GM21367 (cell line): ENCODE measurements around the gene NKAIN2.

ENCODE experiments used
- ATAC-seq: cut with Tn5 transposase; IDR thresholded peaks from one replicate; pipeline ENCODE4 v1.9.1; 2021; ENCODE audit not compliant: unreplicated experiment

The NKAIN2 gene

DNA sequence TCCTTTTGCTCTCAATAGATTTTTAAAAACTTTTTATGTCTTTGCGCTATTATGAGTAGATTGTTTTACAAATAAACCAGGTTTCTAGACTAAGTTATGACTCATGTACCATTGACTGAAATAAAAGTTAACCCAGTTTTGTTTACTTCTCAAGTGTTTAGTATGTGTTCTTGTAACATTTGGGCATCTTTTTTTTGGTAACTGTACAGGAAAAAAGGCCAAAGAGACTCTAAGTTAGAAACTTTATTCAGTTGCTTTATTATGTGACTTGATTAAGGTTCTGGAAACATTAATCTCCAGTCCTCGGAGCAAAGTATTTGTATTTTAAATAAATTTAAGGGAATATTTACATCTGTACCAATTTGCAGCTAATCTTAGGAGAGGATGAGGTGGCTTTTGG, 2.9 kb downstream of the NKAIN2 start:
- ATAC-seq = no peak

DNA sequence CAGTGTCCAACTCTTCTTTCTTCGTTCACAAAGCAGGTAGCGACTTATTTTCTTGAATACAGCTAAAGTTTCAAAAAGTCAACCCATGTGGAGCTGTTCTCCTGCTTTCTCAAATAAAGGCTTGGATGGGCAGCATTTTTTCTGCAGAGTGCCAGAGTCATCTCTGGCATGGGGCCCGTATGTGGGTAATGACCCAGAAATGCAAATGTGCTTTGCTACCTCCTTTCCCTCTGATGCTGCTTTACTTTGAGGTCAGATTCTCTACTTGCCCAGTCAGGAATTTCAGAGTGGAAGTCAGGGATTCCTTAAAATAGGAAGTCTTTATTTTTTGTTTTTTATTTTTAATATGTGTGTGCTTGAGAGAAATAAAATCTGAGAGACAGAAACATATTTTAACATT, 4.9 kb downstream of the NKAIN2 start:
- no peak for ATAC-seq

DNA sequence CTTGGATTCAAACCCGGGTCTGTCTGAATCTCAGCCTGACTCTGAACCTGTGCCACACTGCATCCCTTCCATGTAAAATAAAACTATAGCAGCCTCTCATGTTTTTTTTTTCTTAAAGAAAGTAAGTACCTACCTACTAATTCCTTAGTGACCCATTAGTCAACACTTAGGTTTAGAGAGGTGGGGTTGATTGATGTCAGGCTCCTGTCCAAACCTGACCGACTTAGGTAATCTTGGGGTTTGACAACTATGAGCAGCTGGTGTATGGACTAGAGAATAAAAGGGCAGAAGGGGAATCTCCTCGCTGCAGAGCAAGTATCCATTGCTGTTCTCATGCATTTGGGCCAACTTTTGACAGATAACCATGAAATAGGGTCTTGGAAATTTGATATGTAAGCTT, 6.5 kb downstream of the NKAIN2 start:
- no peak for ATAC-seq

DNA sequence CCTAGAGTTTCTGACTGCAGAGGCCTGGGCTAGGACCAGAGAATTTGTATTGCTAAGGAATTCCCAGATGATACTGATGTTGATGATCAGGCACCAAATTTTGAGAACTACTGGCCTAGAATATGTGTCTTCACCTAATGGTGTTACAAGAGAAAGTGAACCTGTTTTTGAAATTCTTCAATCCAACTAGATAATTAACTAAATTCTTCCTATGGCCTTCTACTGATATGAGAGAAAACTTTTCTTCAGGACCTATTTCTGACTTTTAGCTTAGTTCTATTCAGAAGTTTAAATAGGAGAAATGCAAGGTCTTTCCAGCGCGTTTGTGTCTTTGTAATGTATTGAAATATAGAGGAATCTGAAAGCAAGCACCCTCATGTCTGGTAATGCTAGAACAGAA, 7.3 kb downstream of the NKAIN2 start:
- ATAC-seq = no peak

DNA sequence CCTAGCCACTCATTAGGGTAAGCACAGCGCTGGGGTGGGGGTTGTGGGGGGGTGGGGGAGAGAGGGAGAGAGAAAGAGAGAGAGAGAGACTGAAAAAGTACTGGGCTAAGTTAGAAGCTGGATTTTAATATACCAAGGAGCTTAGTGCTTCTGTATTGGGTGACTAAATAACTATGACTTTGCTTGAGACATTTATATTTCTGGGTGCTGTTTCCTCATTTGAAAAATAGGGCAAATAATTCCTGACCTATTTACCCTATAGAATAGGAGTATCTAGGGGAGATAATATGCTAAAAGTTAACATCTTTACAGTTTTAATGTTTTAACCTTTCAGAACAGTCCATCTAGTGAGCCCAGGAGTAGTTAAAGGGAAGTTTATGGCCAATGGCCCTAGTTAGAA, 7.7 kb downstream of the NKAIN2 start:
- ATAC-seq = no peak

DNA sequence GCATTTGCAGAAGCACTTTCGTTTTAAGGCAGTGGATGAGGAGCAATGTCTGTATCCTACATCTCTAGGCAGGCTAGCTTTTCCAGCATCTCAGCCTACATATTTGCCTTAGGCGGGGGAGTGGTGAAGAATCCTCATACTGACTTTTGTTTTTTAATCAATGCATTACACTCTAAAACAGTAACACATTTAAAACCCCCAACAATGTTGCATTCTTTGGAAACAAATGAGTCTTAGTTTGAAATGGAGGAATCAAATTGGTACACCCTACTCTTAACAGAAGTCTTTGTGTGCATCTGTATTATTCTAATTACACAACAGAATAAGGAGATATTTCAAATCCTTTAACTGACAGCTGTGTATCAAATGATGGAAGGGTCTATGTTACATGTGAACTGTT, 9.0 kb downstream of the NKAIN2 start:
- no peak for ATAC-seq

DNA sequence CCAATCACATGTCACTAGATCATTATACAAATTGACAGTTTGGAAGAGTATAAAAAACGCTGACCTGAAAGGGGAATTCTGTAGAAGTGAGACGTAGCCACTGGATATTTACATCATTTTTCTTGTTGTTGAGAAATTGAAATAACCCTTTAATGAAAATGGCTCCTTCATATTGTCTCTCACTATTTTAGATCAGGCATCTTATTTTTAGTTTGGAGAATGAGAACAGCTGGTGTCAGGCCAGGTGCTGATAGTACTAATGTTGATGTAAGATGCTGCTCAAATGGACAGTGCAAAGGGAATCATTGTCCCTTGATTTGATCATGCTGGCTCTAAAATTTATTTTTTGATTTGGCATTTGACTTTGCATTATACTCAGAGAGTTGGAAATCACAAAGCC, 17.4 kb downstream of the NKAIN2 start:
- ATAC-seq = no peak

DNA sequence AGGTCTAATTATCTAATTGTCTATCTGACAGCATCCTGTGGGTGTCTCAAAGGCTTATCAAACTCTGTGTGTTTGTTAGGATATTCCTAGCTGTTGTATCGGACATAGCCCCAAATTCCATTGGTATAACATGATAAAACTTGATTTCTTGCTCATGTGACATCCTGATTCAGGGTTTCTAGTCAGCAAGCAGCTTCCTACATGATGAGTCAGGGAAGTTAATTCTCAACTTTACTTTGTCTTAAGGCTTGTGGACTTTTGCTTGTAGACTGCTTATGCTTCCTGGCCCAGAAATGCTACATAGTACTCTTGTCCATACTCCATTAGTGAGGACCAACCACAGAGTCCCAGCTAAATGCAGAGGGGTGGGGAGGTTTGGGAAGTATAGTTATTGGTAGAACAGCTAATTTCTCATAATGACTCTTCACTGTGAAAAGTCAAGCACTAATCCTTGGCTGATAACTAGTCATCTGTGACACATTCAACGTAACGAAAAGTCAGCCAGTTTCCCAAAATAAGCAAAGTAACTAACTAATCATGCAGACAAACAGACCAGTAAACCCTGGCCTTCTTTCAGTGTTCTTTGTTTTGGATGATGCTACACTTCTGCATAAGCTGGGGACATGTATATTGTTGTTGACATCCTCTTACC, 25.8 kb downstream of the NKAIN2 start:
- no peak for ATAC-seq

DNA sequence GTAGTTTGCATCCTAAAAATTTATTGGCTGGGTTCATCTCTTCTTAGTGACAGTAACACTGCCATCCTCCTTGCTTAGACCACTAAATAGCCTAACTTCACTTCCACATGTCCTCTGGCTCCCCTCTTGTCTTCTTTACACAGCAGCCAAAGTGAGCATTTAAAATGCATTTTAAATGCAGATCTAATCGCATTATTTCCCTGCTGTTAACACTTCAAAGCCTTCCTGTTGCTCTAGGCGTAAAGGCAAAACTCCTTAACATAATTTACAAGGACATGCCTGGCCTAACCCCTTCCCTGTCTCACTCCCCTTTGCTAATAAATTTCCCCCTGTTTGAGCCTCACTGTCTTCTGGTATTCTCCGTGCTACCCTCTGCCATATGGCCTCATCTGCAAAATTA, 26.5 kb downstream of the NKAIN2 start:
- ATAC-seq = no peak

DNA sequence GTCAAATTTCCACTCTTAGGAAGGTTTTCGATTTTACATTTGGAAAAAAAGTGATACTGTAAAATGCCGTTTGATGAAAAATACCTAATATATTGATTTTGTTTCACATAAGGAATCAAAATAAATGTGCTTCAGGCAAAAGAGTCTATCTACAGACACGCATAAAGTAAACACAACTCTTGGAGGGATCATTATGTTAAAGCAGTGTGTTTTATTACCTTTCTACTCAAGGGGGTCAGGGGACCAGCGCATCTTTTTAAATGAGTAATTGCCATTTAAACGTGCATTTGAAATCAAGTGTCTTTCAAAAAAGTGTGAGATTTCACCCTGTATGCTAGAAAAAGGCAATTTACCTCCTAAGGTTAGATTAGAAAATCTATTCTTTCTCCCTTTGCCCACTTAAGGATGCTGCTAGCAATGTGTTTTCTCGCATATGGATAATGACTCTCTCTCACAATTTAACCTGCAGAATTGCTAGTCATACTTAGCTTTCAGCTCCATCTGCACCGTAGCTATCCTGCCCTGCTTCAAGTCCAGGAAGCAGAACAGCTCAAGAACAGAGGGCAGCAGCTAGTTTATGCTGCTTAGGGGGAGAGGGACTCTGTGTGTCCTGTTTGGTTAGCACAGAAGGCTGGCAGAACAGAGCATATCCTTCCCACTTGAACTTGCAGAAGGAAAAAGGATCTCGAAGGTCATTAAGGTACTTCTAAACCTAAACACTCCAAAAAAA, 35.0 kb downstream of the NKAIN2 start:
- ATAC-seq = no peak

DNA sequence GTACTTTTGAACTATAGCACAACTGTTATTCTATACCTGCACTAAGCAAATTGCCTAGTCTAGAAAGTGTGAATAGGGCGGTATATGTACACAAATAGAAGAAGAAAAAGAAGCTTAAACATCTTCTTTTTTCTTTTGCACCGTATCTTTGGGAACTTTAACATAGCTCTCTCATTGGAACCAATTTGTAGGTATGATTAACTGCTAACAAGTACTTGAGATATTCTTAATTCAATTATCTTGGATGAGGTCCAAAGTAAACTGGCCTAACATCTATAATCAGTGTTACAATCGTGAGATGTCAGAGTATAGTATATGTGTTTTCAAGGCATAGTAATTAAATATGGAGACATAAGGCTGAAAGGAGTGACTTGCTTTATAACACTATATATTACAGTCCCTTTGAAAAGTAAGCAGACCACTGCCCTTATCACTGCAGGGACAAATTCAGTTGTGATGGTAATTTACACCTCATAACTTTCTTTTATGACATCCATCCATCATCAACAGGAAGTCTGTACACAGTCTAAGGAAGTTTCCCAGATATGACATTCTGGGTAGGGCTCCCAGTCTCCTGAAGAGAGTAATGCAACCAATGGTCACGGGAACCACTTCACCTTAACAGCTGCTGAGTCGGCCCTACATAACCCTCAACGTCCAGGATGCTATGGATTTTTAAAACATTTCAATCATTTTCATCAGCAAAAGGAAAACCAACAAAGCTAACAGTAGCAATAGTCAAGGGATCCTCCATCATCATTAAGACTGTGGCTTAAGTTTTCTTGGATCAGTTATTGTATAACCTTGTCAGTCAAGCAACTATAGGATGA, 37.6 kb downstream of the NKAIN2 start:
- ATAC-seq = no peak

DNA sequence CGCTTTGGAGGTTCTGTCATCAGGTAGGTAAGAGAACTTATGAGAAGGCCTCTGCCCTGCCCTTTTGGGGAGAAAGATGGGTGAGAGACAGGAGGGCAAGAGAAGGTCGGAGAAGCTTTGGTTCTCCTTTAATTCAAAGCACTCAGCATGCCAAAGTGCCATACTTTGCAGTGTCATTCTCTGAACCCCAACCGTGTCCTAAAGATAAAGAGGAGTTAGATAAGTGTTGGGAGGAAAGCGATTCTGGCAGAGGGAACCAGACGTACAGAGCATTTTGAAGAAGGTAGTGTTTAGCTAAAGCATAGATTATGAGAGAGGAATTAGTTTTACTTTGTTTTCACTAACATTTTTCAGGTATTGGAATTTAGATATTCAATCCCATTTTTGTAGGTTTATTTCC, 40.3 kb downstream of the NKAIN2 start:
- ATAC-seq = no peak

DNA sequence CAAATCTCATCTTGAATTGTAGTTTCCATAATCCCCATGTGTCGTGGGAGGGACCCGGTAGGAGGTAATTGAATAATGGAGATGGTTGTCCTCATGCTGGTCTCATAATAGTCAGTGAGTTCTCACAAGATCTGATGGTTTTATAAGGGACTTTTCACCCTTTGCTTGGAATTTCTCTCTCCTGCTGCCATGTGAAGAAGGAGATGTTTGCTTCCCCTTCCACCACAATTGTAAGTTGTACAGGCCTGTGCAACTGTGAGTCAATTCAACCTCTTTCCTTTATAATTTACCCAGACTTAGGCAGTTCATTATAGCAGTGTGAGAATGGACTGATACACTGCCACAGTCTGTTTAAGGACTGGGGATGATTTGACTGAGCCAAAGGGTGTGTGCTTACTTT, 44.7 kb downstream of the NKAIN2 start:
- no peak for ATAC-seq

DNA sequence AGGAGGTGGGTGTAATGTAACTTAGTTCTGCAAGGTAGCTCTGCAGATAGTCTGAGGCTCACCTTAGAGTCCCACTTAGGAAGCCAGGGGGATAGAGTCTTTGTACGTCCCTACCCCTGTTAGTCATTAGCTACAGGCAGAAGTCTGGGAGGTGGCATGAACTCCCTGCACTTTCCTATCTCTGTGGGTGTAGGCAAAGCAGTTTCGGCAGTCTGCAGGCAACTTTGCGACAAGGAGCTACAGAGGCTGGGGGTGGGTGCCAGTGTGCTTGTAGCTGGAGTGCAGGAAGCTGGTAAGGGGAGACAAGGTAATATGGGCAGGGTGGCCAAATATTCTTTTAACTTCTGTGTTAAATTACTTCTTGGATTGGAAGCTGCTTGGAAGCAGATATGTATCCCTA, 45.7 kb downstream of the NKAIN2 start:
- no peak for ATAC-seq

DNA sequence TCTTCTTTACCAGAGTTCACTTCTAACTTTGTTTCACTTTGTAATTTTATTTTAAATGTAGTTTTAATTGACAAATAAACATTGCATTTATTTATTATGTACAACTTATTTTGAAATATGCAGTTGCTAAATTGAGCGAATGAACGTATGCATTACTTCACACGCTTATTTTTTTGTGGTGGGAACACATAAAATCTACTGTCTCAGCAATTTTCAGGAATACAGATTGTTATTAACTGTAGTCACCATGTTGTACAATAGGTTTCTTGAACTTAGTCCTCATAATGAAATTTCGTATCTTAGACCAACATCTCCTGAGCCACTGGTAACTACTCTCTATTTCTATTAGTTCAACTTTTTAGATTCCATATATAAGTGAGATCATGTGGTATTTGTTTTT, 46.9 kb downstream of the NKAIN2 start:
- ATAC-seq = no peak

DNA sequence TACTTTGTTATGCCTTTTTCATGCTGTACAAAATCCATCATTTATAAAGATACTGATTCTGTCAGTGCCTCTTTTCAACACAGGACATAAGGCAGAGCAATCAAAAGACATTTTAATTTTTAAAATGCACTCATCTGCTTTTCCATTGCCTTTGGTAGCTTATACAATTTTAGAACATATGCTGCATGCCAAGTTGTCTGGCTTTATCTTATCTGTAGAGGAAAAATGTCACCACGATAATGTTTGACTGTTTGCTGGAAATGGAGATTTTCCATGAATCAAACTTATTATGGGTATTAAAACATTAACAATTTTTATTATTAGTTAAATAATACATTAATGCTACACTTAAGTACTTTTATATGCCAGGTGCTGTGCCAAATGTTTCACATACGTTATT, 50.5 kb downstream of the NKAIN2 start:
- ATAC-seq = no peak

DNA sequence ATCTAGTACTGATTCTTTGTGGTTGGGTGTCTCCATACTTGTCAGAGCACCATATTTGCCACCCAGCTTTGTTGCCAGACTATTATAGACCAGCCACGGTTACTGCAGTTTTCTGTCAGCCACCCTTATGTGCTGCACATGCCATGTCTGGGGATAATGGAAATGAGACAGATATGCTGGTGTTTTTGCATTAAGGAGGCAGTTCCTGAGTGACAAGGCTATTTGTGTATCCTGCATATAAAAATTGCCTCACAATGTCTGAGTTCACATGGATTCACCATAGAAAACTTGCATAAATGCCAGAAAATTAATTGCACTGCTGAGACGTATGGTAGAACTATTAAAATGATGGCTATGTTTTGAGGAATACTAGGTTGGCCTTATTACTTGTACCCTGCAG, 51.8 kb downstream of the NKAIN2 start:
- ATAC-seq = no peak

DNA sequence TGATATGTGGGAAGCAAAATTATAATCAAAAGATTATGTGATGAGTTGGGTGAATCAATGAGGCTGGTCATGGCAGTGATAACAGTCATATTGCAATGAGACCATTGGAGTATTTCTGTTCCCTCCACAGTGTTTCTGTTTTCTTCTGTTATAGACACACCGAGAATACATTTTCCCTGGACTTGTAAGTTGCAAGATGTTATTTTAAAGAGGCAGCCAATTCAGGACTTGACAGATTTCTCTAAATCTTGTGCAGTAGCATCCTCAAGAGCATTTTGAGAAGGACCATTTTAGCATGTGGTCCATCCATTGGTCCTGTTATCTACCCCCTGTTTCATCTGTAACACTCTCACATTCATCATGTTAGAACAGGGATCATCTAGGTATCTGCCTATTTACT, 55.6 kb downstream of the NKAIN2 start:
- no peak for ATAC-seq

DNA sequence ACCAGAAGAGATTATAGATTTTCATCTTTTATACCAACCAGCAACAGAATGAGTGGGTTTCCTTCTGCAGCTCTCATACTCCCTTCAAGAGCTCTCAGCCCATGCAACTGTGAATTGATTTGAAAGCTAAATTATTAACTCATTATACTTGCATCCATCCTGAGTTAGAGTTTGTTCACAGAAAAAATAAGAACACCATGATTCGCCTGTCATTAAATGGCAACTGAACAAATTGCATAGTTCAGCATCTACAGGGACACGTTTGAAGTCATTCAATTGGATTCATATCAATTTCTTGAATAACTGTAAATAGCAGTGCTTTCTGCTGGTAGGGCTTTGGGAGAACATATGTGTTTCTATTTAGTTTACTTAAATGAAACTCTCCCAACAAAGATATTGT, 65.7 kb downstream of the NKAIN2 start:
- ATAC-seq = no peak

DNA sequence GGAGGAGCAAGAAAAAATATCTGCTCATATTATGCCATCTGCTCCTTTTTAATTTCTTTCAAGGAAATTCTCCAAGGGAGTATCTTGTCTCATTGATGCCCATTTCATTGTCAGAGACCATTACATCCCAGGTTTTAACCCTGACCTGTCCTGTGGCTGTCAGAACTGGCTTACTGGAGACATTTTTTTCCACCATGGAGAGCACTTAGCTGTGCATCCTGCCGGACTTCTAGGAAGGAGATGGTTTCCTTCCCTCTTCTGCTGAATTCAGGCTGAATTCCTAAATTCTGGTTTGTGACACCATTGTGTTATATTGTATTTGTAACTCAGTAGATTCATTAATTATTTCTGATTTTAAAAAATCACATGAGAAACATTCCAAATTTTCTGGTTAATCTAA, 70.3 kb downstream of the NKAIN2 start:
- no peak for ATAC-seq

DNA sequence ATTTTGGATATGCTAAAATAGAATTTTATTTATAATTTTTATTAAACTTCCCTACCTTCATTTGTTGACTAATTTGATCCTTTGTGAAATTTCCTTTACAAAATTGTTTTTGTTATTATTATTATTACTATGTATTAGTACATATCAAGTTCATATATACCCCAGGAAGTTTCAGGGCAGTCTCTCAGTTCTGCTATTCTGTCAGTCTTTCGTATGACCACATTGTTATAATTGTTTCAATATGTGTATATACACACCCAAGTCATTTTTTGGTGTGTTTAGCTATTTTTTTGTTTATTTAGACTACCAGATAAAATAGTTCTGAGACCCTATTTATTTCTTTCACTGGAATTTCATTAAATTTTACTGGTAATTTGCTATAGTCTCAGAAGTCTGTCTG, 72.1 kb downstream of the NKAIN2 start:
- no peak for ATAC-seq

DNA sequence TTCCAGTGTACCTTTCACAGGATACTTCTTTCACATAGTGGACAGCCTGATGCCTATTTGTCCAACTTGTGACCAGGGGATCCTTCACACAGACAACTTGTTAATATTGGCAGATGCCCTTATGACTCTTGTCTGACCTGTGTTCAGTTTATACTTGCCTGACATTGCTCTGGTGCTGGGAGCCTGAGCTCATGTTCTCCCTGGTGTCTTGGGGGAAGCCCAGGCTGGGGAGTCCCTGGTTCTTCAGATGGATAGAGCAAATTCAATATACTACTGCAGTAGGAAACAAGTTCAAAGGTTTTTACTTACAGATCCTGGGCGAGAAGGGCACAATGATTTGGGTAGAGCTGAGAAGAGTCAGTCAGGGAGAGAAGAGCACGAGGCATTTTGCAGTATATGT, 76.1 kb downstream of the NKAIN2 start:
- ATAC-seq = no peak
